ENCODE results near the gene DHRS7C. TPM values are rescaled to one million over a fixed set of nuclear protein-coding genes. Genes with fewer than 3 reads are reported as not detected.

The DHRS7C gene
- polyA plus RNA-seq, 1 donor: 110 TPM

DNA sequence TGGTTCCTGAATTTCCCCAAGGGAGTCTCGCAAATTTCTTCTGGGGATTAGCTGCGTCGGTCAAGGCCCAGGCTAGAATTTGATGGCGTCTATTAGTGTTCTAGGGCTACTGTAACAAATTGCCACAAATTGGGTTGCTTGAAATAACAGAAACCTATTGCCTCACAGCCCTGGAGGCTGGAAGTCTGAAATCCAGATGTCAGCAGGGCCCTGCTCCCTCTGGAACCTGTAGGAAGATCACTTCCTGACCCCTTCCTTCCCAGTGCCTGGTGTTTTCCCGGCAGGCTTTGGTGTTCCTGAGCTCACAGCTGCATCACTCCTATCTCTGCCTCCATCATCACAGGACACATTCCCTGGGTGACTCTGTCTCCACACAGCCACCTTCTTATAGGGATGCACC, 24.4 kb downstream of the DHRS7C start:
- DNase-seq (ENCODE audit: low read depth): no peak

DNA sequence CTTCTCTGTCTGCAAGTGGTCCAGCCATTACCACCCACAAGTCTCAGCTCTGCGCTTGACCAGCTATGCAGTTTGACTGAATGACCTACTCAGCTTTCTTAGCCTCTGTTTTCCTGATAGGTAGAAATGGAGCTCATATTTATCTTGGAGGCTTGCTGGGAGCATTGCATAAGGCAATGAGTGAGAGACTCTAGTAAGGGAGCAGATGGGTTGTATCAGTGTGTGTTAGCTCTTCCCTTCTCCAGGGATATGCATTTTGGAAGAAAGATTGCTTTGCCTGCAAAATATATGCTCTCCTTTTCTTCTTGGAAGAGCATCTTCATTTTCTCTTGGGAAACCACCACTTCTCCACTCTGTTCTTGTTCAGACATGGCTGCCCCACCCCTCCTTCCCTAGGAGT, 26.1 kb downstream of the DHRS7C start:
- no peak for DNase-seq (ENCODE audit: low read depth)

DNA sequence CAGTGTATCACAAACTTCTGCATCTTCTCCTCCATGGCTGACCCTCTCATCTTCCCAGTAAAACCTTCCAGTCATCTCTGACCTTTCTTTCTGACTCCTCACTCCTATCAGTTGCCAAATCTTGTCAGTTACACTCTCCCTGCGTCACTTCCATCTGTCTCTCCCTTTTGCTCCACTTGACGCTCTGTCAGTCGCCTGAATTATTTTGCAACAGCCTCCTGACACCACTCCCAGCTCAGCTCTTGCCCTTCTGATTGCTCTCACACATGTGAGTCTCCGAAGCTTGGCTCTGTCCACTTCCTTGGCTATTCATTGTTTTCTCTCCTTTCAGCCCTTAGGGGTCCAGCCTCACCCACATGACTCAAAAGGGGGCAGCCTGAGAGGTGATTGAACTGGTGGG, 27.7 kb downstream of the DHRS7C start:
- no peak for DNase-seq (ENCODE audit: low read depth)

DNA sequence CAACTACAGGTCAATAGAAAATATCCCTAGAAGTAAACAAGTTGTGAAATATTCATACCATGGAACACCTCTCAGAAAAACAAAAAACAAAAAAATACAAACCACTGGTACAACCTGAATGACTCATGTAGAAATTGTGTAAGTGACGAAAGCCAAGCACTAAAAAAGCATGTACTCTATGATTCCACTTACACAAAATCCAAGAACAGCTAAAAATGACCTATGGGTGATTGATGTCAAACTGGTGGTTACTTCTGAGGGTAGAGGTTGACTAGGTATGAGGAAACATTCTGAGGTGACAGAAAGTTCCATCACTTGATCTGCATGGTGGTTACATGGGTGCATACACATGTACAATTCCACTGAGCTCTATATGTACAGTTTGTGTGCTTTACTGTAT, 31.1 kb downstream of the DHRS7C start:
- DNase-seq (ENCODE audit: low read depth): no peak

DNA sequence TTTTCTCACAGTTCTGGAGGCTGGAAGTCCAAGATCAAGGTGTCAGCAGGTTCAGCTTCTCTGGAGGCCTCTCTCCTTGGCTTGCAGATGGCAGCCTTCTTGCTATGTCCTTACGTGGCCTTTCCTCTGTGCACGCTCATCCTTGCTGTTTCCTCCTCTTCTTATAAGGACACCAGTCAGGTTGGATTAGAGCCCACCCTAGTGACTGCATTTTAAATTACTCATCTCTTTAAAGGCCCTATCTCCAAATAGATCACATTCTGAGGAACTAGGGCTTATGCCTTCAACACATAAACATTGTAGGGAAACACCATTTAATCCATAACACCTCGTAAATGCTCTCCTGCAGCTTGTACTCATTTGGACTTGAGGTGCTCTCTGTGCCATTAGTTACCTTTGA, 36.3 kb downstream of the DHRS7C start:
- DNase-seq (ENCODE audit: low read depth): no peak

DNA sequence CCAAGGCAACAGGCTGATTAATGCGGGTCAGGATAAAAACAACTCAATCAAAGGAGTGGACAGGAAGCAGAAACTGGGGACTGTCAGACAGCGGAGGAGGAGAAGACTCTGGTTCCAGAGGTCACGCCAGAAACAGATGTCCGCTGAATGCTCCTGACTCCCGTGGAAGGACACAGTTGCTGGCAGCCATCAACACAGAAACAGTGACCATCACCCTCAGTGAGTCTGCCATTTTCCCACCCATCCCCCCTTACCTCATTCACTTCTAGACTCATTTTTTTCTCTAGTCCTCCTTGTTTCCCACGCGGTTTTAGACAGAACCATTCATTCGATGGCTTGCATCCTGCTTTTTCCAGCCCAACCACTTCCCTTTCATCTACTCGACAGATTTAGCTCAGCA, 40.9 kb downstream of the DHRS7C start:
- DNase-seq (ENCODE audit: low read depth): no peak

DNA sequence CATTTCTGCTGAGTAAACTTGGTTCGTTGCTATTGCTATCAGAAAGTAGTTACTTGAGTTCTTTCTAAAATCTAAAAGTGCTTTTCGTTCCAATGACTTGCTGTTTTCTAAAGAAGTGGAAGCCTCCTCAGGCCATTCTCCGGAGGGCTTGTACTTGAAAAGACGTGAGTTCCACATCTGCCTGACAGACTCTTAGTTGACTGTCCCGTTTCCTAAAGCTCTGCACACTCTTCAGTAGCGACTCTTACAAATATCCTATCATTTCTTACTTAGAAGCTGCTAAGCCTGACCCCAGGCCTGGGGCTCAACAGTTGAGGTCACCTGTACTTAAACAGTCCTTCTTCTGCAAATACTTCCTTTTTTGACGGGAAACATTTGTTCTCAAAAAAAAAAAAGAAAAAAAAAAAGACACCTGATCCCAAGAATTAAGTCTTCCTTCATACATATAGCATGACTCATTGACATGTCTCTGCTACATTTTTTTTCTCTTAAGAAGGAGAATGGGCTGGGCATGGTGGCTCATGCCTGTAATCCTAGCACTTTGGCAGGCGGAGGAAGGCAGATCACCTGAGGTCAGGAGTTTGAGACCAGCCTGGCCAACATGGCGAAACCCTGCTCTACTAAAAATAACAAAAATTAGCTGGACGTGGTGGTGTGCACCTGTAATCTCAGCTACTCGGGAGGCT, 61.5 kb downstream of the DHRS7C start:
- no peak for DNase-seq (ENCODE audit: low read depth)

DNA sequence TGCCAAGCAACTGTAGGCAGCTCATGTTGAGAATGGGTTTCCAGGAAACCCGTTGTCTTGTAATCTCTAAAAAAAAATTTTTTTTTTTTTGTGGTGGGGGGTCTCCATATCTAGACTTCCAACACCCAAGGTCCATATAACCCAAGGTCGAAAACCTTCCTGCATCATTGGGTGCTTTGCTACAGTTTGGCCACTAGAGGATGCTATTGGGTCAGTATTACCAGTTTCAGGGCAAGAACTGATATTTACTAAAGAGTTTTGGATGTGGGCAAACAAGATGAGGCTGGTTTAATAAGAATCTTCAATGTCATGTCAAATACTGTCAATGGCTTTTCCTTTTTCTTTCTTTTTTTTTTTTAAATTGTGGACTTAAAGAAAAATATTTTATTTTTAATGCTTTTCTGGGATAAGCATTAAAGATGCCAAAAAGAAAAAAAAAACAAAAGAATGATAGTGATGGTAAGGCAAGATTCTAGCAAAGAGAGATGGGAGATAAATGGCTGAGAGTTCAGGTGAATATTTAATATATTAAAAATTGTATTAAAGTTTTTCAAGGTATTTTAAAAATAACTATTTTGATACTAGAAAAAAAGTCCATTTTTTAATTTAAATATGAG, 62.2 kb downstream of the DHRS7C start:
- DNase-seq (ENCODE audit: low read depth): peak; percentile 29

DNA sequence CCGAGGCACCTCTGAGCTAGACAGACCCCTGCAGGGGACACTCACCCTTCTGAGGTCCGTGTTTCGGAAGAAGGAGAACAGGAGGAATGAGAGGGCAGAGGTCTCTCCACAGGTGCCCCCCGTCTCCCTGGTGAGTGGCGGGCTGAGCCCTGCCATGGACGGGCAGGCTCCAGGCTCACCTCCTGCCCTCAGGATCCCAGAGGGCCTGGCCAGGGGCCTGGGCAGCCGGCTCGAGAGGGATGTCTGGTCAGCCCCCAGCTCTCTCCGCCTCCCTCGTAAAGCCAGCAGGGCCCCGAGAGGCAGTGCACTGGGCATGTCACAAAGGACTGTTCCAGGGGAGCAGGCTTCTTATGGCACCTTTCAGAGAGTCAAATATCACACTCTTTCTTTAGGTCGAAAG, 62.8 kb downstream of the DHRS7C start:
- no peak for DNase-seq (ENCODE audit: low read depth)

DNA sequence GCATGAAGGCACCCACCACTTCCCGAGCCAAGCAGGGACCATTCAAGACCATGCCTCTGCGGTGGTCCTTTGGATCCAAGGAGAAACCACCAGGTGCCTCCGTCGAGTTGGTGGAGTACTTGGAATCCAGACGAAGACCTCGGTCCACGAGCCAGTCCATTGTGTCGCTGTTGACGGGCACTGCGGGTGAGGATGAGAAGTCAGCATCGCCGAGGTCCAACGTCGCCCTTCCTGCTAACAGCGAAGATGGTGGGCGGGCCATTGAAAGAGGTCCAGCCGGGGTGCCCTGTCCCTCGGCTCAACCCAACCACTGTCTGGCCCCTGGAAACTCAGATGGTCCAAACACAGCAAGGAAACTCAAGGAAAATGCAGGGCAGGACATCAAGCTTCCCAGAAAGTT, 63.4 kb downstream of the DHRS7C start:
- no peak for DNase-seq (ENCODE audit: low read depth)

DNA sequence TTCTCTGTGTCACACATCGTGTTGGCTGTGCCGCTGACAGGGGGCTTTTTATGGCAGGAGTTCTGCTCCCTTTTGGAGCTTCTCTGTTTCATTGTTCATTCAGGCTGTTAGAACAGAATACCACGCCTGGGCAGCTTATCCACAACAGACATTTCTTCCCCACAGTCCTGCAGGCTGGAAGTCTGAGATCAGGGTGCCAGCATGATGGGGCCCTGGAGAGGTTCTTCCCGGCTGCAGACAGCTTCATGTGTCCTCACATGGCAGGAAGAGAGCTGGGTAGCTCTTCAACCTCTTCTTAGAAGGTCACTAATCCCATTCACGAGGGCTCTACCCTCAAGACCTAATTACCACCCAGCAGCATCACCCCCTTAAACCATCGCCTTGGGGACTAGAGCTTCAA, 65.1 kb downstream of the DHRS7C start:
- DNase-seq (ENCODE audit: low read depth): no peak

DNA sequence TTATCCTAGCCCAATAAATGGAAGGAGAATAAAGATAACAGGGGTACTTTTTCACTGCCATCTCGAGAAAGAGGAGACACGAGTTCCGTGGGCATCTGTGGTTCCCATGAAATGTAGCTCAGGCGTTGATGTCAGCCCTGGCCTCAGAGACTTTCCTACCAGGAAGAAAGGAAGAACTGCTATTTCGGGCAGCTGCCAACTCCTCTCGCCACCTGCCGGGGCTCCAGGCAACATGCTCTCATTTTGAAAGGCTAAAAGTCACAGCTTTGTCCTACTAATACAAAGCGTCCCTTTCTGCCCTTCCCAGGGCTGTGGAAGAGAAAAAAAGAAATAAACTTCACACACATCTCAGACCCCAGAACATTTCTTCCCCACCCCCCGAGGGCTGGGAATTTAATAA, 65.8 kb downstream of the DHRS7C start:
- DNase-seq (ENCODE audit: low read depth): no peak

Other genes starting within 250 kb of the DHRS7C start
- gene STX8, start 215.8 kb downstream of the DHRS7C start, polyA plus RNA-seq (ENCODE audit: insufficient read length): 40.5 TPM
- 0.16 TPM for gene CFAP52, start 214.9 kb downstream of the DHRS7C start, polyA plus RNA-seq (ENCODE audit: insufficient read length)
- 0.42 TPM for gene USP43, start 146.1 kb downstream of the DHRS7C start, polyA plus RNA-seq (ENCODE audit: insufficient read length)
- gene GSG1L2, start 30.5 kb upstream of the DHRS7C start, polyA plus RNA-seq (ENCODE audit: insufficient read length): not detected
- not detected for gene GLP2R, start 34.3 kb upstream of the DHRS7C start, polyA plus RNA-seq (ENCODE audit: insufficient read length)
- 0.25 TPM for gene RCVRN, start 113.7 kb upstream of the DHRS7C start, polyA plus RNA-seq (ENCODE audit: insufficient read length)

Data from forelimb muscle (tissue), 1 donor.